Non-pigmented ciliary epithelial cell (primary cell): ENCODE measurements around the gene INO80C.

Experiments used
- DNase-seq: peaks from one replicate; pipeline ENCODE4 v3.0.0-alpha.2; 2010; ENCODE audit warnings: low read depth

INO80C gene

GRCh38 chr18:35430721-35431373, 66.9 kb downstream of the INO80C start:
- DNase-seq = no peak

GRCh38 chr18:35426786-35427185, 71.0 kb downstream of the INO80C start:
- DNase-seq = no peak

GRCh38 chr18:35424356-35424755, 73.4 kb downstream of the INO80C start:
- DNase-seq = no peak

DNA sequence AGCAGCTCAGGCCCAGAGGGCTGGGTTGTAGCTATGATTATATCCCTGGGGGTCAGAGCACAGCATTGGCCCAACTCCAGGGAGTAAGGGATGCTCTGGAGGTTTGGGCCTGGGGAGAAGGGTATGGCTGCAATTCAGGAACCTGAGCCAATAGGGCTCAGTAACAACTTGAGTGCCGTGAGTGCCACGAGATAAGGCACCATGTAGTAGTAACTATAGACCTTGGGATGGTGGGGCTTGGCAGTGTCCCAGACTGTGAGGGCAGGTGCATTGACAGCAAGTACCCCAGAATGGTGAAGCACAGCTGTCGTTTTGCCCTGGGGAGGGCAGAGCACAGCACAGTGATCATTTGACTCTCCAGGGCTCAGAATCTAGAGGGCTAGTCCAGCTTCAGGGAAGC, 75.5 kb downstream of the INO80C start:
- DNase-seq = no peak

DNA sequence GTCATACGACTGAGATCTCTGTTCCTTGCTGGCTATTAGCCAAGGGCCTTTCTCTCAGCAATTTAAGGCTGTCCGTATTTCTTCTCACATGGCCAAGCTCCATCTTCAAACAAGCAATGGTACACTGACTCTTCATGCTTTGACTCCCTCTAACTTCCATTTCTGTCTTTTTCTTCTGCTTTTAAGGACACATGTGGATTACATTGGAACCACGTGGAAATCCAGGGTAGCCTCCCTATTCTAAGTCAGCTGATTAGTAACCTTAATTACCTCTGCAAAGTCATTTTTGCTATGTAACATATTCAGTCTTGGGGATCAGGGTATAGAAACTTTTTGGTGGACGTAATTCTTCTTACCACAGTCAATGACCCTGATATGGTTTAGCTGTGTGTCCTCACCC, 79.2 kb downstream of the INO80C start:
- no peak for DNase-seq
